Thyroid gland (tissue), 4 donors: ENCODE measurements around the gene B4GALNT3.

Experiments
- POLR2A ChIP-seq, 2 donors: fragments of 450-650 bp; IDR thresholded peaks; one replicate each; pipeline ENCODE4 v1.6.1; 2017; ENCODE audit warnings: antibody characterized with exemption in 2 of 2, mild to moderate bottlenecking in 2 of 2, moderate library complexity in 1 of 2
- TF ChIP-seq, protein P1 (sequence below), 6 experiments: fragments of 200-600 bp in 3 of 6; fragments of 450-650 bp in 3 of 6; sonication (generic) in 3 of 6; IDR thresholded peaks; one replicate each; pipeline ENCODE4 v1.5.1; 2016 to 2019; ENCODE audit warnings: antibody characterized with exemption in 6 of 6, mild to moderate bottlenecking in 2 of 6, inconsistent platforms in 1 of 6, moderate library complexity in 1 of 6

DNA sequence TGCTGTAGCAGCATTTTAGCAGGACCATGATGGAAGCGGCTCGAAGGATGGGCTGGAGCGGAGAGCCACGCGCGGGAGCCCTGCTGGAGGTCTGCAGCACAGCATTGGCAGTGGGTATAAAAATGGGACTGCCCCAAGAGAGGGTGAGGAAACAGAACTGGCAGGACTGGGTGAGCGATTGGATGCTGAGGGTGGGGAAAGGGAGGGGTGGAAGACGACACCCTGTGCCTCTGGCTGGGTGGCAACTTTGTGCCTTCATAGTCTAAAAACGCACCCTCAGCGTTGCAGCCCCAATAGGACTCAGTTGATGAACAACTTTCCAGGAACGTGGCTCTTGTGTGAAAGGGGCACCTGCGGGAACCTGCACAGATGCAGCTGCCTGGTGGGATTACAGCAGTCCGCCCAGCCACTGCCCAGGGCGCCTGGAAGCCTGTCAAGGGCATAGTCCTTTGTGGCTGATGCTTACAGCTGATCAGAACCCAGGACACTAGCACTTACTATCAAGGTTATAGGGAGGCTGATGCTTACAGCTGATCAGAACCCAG lies 130.5 kb downstream of the B4GALNT3 start:
- TF ChIP-seq, protein P1, sequence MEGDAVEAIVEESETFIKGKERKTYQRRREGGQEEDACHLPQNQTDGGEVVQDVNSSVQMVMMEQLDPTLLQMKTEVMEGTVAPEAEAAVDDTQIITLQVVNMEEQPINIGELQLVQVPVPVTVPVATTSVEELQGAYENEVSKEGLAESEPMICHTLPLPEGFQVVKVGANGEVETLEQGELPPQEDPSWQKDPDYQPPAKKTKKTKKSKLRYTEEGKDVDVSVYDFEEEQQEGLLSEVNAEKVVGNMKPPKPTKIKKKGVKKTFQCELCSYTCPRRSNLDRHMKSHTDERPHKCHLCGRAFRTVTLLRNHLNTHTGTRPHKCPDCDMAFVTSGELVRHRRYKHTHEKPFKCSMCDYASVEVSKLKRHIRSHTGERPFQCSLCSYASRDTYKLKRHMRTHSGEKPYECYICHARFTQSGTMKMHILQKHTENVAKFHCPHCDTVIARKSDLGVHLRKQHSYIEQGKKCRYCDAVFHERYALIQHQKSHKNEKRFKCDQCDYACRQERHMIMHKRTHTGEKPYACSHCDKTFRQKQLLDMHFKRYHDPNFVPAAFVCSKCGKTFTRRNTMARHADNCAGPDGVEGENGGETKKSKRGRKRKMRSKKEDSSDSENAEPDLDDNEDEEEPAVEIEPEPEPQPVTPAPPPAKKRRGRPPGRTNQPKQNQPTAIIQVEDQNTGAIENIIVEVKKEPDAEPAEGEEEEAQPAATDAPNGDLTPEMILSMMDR (IDR thresholded peaks at IDR 0.05) = no peak
- TF ChIP-seq POLR2A (IDR thresholded peaks at IDR 0.05) = no peak
